HEK293 (cell line): ENCODE results near the gene FHL1.

Experiments used
- IKZF3 ChIP-seq: fragments of 450-650 bp; IDR thresholded peaks from 2 replicates; pipeline ENCODE4 v1.5.0; 2018; ENCODE audit warnings: missing biosample characterization, mild to moderate bottlenecking, missing genetic modification characterization, moderate library complexity
- KLF16 ChIP-seq: fragments of 450-650 bp; formaldehyde crosslinking; IDR thresholded peaks from 2 replicates; pipeline ENCODE4 v1.5.1; 2017; ENCODE audit warnings: missing biosample characterization, missing genetic modification characterization
- KLF7 ChIP-seq: fragments of 450-650 bp; formaldehyde crosslinking; IDR thresholded peaks from 2 replicates; pipeline ENCODE4 v1.5.1; 2016; ENCODE audit warnings: missing biosample characterization, missing genetic modification characterization, borderline replicate concordance
- OVOL3 ChIP-seq: fragments of 450-650 bp; formaldehyde crosslinking; IDR thresholded peaks from 2 replicates; pipeline ENCODE4 v1.5.1; 2016; ENCODE audit warnings: missing biosample characterization, missing genetic modification characterization
- PATZ1 ChIP-seq: fragments of 450-650 bp; formaldehyde crosslinking; IDR thresholded peaks from 2 replicates; pipeline ENCODE4 v1.5.1; 2016; ENCODE audit warnings: missing biosample characterization, missing genetic modification characterization
- PRDM4 ChIP-seq: fragments of 450-650 bp; formaldehyde crosslinking; IDR thresholded peaks from 2 replicates; pipeline ENCODE4 v1.5.1; 2017; ENCODE audit warnings: missing biosample characterization, missing genetic modification characterization
- PRDM6 ChIP-seq: fragments of 450-650 bp; formaldehyde crosslinking; IDR thresholded peaks from 2 replicates; pipeline ENCODE4 v1.5.1; 2017; ENCODE audit warnings: missing biosample characterization, missing genetic modification characterization
- SALL2 ChIP-seq: fragments of 450-650 bp; formaldehyde crosslinking; IDR thresholded peaks from 2 replicates; pipeline ENCODE4 v1.5.0; 2017; ENCODE audit warnings: missing biosample characterization, mild to moderate bottlenecking, missing genetic modification characterization, borderline replicate concordance
- SP2 ChIP-seq: fragments of 450-650 bp; formaldehyde crosslinking; IDR thresholded peaks from 2 replicates; pipeline ENCODE4 v1.5.1; 2016; ENCODE audit warnings: missing biosample characterization, missing genetic modification characterization
- TRIM28 ChIP-seq: IDR thresholded peaks from 2 replicates; pipeline ENCODE4 v1.6.1; 2011; ENCODE audit warnings: low read length, control low read depth, borderline replicate concordance
- WT1 ChIP-seq: fragments of 450-650 bp; formaldehyde crosslinking; IDR thresholded peaks from 2 replicates; pipeline ENCODE4 v1.5.1; 2016; ENCODE audit warnings: missing biosample characterization, missing genetic modification characterization
- ZBTB1 ChIP-seq: fragments of 450-650 bp; formaldehyde crosslinking; IDR thresholded peaks from 2 replicates; pipeline ENCODE4 v1.5.1; 2016; ENCODE audit warnings: missing biosample characterization, missing genetic modification characterization
- ZBTB10 ChIP-seq: fragments of 450-650 bp; formaldehyde crosslinking; IDR thresholded peaks from 2 replicates; pipeline ENCODE4 v1.5.1; 2016; ENCODE audit warnings: missing biosample characterization, missing genetic modification characterization
- ZFP41 ChIP-seq: fragments of 450-650 bp; formaldehyde crosslinking; IDR thresholded peaks from 2 replicates; pipeline ENCODE4 v1.5.1; 2016; ENCODE audit warnings: missing biosample characterization, missing genetic modification characterization, borderline replicate concordance
- ZNF121 ChIP-seq: fragments of 450-650 bp; formaldehyde crosslinking; IDR thresholded peaks from 2 replicates; pipeline ENCODE4 v1.5.1; 2016; ENCODE audit warnings: missing biosample characterization, missing genetic modification characterization
- ZNF132 ChIP-seq: fragments of 450-650 bp; formaldehyde crosslinking; IDR thresholded peaks from 2 replicates; pipeline ENCODE4 v1.5.1; 2017; ENCODE audit warnings: missing biosample characterization, missing genetic modification characterization, borderline replicate concordance
- ZNF169 ChIP-seq: fragments of 450-650 bp; formaldehyde crosslinking; IDR thresholded peaks from 2 replicates; pipeline ENCODE4 v1.5.1; 2016; ENCODE audit warnings: missing biosample characterization, missing genetic modification characterization
- ZNF184 ChIP-seq: fragments of 450-650 bp; IDR thresholded peaks from 2 replicates; pipeline ENCODE4 v1.5.1; 2018; ENCODE audit warnings: missing biosample characterization, mild to moderate bottlenecking, missing genetic modification characterization
- ZNF19 ChIP-seq: fragments of 450-650 bp; formaldehyde crosslinking; IDR thresholded peaks from 2 replicates; pipeline ENCODE4; 2016; ENCODE audit warnings: missing biosample characterization, missing genetic modification characterization, low read depth
- ZNF335 ChIP-seq: fragments of 450-650 bp; formaldehyde crosslinking; conservative IDR thresholded peaks from 2 replicates; pipeline ENCODE4 v1.5.1; 2016; ENCODE audit warnings: missing biosample characterization, missing genetic modification characterization
- ZNF394 ChIP-seq: fragments of 450-650 bp; formaldehyde crosslinking; IDR thresholded peaks from 2 replicates; pipeline ENCODE4 v1.5.1; 2016; ENCODE audit warnings: missing biosample characterization, missing genetic modification characterization, mild to moderate bottlenecking, moderate library complexity, borderline replicate concordance
- ZNF433 ChIP-seq: fragments of 450-650 bp; formaldehyde crosslinking; IDR thresholded peaks from 2 replicates; pipeline ENCODE4 v1.5.1; 2016; ENCODE audit warnings: missing biosample characterization, missing genetic modification characterization, low read depth
- ZNF560 ChIP-seq: fragments of 450-650 bp; formaldehyde crosslinking; IDR thresholded peaks from 2 replicates; pipeline ENCODE4 v1.5.1; 2017; ENCODE audit warnings: missing biosample characterization, missing genetic modification characterization, borderline replicate concordance
- ZNF623 ChIP-seq: fragments of 450-650 bp; formaldehyde crosslinking; IDR thresholded peaks from 2 replicates; pipeline ENCODE4 v1.5.1; 2016; ENCODE audit warnings: missing biosample characterization, missing genetic modification characterization
- ZNF626 ChIP-seq: fragments of 450-650 bp; sonication (Bioruptor Pico); formaldehyde crosslinking; IDR thresholded peaks from 2 replicates; pipeline ENCODE4 v1.5.1; 2018; ENCODE audit warnings: missing biosample characterization, missing genetic modification characterization, inconsistent platforms
- ZNF664 ChIP-seq: fragments of 450-650 bp; formaldehyde crosslinking; IDR thresholded peaks from 2 replicates; pipeline ENCODE4 v1.5.1; 2016; ENCODE audit warnings: missing biosample characterization, missing genetic modification characterization
- ZNF692 ChIP-seq: fragments of 450-650 bp; formaldehyde crosslinking; IDR thresholded peaks from 2 replicates; pipeline ENCODE4 v1.5.1; 2016; ENCODE audit warnings: missing biosample characterization, missing genetic modification characterization
- ZNF701 ChIP-seq: fragments of 450-650 bp; formaldehyde crosslinking; IDR thresholded peaks from 2 replicates; pipeline ENCODE4 v1.5.1; 2016; ENCODE audit warnings: missing biosample characterization, missing genetic modification characterization
- ZNF792 ChIP-seq: fragments of 450-650 bp; formaldehyde crosslinking; IDR thresholded peaks from 2 replicates; pipeline ENCODE4 v1.5.1; 2016; ENCODE audit warnings: missing biosample characterization, missing genetic modification characterization
- ZXDB ChIP-seq: fragments of 450-650 bp; formaldehyde crosslinking; IDR thresholded peaks from 2 replicates; pipeline ENCODE4 v1.5.1; 2016; ENCODE audit warnings: missing biosample characterization, missing genetic modification characterization

The FHL1 gene

GRCh38 chrX:136130931-136131833 lies 16.2 kb upstream of the FHL1 start (continued):
- TF ChIP-seq ZNF792 = no peak
- no peak for TF ChIP-seq OVOL3 (tag by site-specific recombination)
- peak; percentile 79 for TF ChIP-seq PRDM4 (tag by site-specific recombination)
- TF ChIP-seq ZNF19 (tag by site-specific recombination) = no peak
- TF ChIP-seq SALL2 = no peak
- peak; percentile 19; the same call in 1 of the 2 replicates for TF ChIP-seq KLF16 (tag by site-specific recombination)
- TF ChIP-seq ZNF169 = no peak
- no peak for TF ChIP-seq ZNF121 (tag by site-specific recombination)
- peak; percentile 94 for TF ChIP-seq PRDM6
- TF ChIP-seq ZBTB10 = no peak
- TF ChIP-seq ZNF560 = no peak
- peak; percentile 53; the same call in 1 of the 2 replicates for TF ChIP-seq ZNF394 (tag by site-specific recombination)
- no peak for TF ChIP-seq ZNF433 (tag by site-specific recombination)
- peak; percentile 96 for TF ChIP-seq IKZF3 (tag by site-specific recombination)
- peak; percentile 86 for TF ChIP-seq WT1 (tag by site-specific recombination)
- TF ChIP-seq ZFP41 (tag by site-specific recombination) = no peak
- TF ChIP-seq PATZ1 (tag by site-specific recombination) = peak; percentile 75
- TF ChIP-seq ZNF664 (tag by site-specific recombination) = no peak
- no peak for TF ChIP-seq ZNF626 (tag by site-specific recombination)
- no peak for TF ChIP-seq ZNF701 (tag by site-specific recombination)
- TF ChIP-seq ZXDB = peak; percentile 98
- no peak for TF ChIP-seq ZNF623 (tag by site-specific recombination)
- no peak for TF ChIP-seq SP2 (tag by site-specific recombination)
- TF ChIP-seq ZNF335 (tag by site-specific recombination) = peak; percentile 90
- TF ChIP-seq ZNF692 (tag by site-specific recombination) = peak; percentile 72; the same call in 1 of the 2 replicates
- TF ChIP-seq TRIM28 = peak; percentile 88
- TF ChIP-seq ZNF132 = no peak
- TF ChIP-seq KLF7 (tag by site-specific recombination) = no peak; the same call in 1 of the 2 replicates
- 0 out of 2 replicates have a peak, but pooled peaks have one; percentile 9 for TF ChIP-seq ZNF184 (tag by site-specific recombination)
- TF ChIP-seq ZBTB1 (tag by site-specific recombination) = no peak
